Tibial nerve (tissue), 3 donors: ENCODE measurements around the gene LRRC4C.

Experiments used
- CTCF ChIP-seq, 5 experiments: fragments of 200-600 bp in 3 of 5; fragments of 450-650 bp in 2 of 5; sonication (generic) in 3 of 5; IDR thresholded peaks; one replicate each; pipeline ENCODE4 v1.5.1; 2016 to 2019; ENCODE audit warnings: antibody characterized with exemption in 5 of 5, mild to moderate bottlenecking in 3 of 5, moderate library complexity in 2 of 5
- POLR2A ChIP-seq, 2 donors: fragments of 450-650 bp; IDR thresholded peaks; one replicate each; pipeline ENCODE4 v1.6.1; 2017; ENCODE audit warnings: antibody characterized with exemption in 2 of 2, mild to moderate bottlenecking in 2 of 2, moderate library complexity in 2 of 2

GRCh38 chr11:40292721-40293508, 1166.5 kb downstream of the LRRC4C start:
- TF ChIP-seq CTCF (IDR thresholded peaks at IDR 0.05) (no peak), POLR2A (IDR thresholded peaks at IDR 0.05) (no peak)
